H1 (cell line): ENCODE measurements around the gene CADPS. TPM values are rescaled to one million over a fixed set of nuclear protein-coding genes. Genes with fewer than 3 reads are reported as not detected.

Source experiments
- CTCF ChIA-PET: fragments of 300-600 bp; sonication (Branson Sonifier 250); formaldehyde crosslinking; loops from one replicate; lab custom pipeline; 2021; ENCODE audit not compliant: partially characterized antibody; lab: Charles Lee
- POLR2A ChIA-PET: fragments of 300-600 bp; sonication (Branson Sonifier 250); formaldehyde crosslinking; loops from one replicate; lab custom pipeline; 2021; ENCODE audit warnings: inconsistent platforms; ENCODE audit not compliant: partially characterized antibody; lab: Charles Lee
- DNase-seq, 2 experiments: peaks; one replicate each; pipeline versions ENCODE4 v3.0.0 to v3.0.0-alpha.2; 2010 to 2022; ENCODE audit warnings: low spot score in 2 of 2, low read depth in 1 of 2, mixed read lengths in 1 of 2
- FAIRE-seq: peaks from 2 replicates; lab custom pipeline; 2011; peaks lifted over from hg19 to GRCh38; lab: Jason Lieb, UNC
- H2AFZ ChIP-seq: 2 replicates; pipeline ENCODE4 v1.8.1; 2012; ENCODE audit warnings: low read length, inconsistent platforms
- H2AK5ac ChIP-seq: 2 replicates; pipeline ENCODE4 v1.6.1; 2013; ENCODE audit warnings: low read depth, low read length
- H2BK120ac ChIP-seq: replicated peaks from 2 replicates; pipeline ENCODE3; 2013; ENCODE audit warnings: low read depth, low read length, inconsistent platforms
- H2BK12ac ChIP-seq: 2 replicates; pipeline ENCODE4 v1.6.1; 2013; ENCODE audit warnings: low read depth, low read length
- H2BK15ac ChIP-seq: 2 replicates; pipeline ENCODE4 v1.6.1; 2013; ENCODE audit warnings: low read length
- H2BK20ac ChIP-seq: 2 replicates; pipeline ENCODE4 v1.6.1; 2013; ENCODE audit warnings: low read length
- H2BK5ac ChIP-seq: 2 replicates; pipeline ENCODE4 v1.6.1; 2013; ENCODE audit warnings: low read depth, low read length
- H3K14ac ChIP-seq: 2 replicates; pipeline ENCODE4 v1.6.1; 2013; ENCODE audit warnings: inconsistent platforms; ENCODE audit not compliant: insufficient read length
- H3K18ac ChIP-seq: 2 replicates; pipeline ENCODE4 v1.6.1; 2013; ENCODE audit warnings: low read length; ENCODE audit errors: extremely low read depth
- H3K23ac ChIP-seq: 2 replicates; pipeline ENCODE4 v1.6.1; 2013; ENCODE audit warnings: inconsistent platforms; ENCODE audit not compliant: insufficient read length
- H3K23me2 ChIP-seq: 2 replicates; pipeline ENCODE4 v1.6.1; 2013; ENCODE audit warnings: low read depth, low read length
- H3K27ac ChIP-seq: 2 replicates; pipeline ENCODE4 v1.6.1; 2011; ENCODE audit warnings: low read depth, low read length, inconsistent platforms
- H3K27me3 ChIP-seq, 4 experiments: replicated peaks in 1 of 4; 1 replicate in 1 of 4; 2 replicates in 3 of 4; pipeline versions ENCODE4 v1.6.1 to v1.8.1; 2011 to 2013; ENCODE audit warnings: low read length in 3 of 4, mild to moderate bottlenecking in 3 of 4, inconsistent platforms in 2 of 4, mixed read lengths in 2 of 4, moderate library complexity in 1 of 4; ENCODE audit not compliant: control insufficient read depth in 3 of 4, insufficient read depth in 3 of 4; ENCODE audit errors: extremely low read depth in 1 of 4
- H3K36me3 ChIP-seq, 4 experiments: 2 replicates each; pipeline versions ENCODE4 v1.6.1 to v1.8.1; 2011 to 2013; ENCODE audit warnings: mild to moderate bottlenecking in 4 of 4, low read length in 3 of 4, moderate library complexity in 2 of 4, control low read depth in 1 of 4, inconsistent platforms in 1 of 4; ENCODE audit not compliant: insufficient read depth in 4 of 4, control insufficient read depth in 2 of 4
- H3K4ac ChIP-seq: replicated peaks from 2 replicates; pipeline ENCODE3; 2013; ENCODE audit warnings: low read length, low read depth, mixed read lengths, inconsistent platforms; ENCODE audit not compliant: insufficient read length
- H3K4me1 ChIP-seq, 4 experiments: replicated peaks in 1 of 4; 1 replicate in 1 of 4; 2 replicates in 3 of 4; pipeline versions ENCODE4 v1.6.1 to v1.8.1; 2011 to 2013; ENCODE audit warnings: low read length in 3 of 4, inconsistent platforms in 2 of 4, mixed read lengths in 1 of 4; ENCODE audit not compliant: insufficient read depth in 4 of 4, control insufficient read depth in 3 of 4
- H3K4me2 ChIP-seq, 2 experiments: 2 replicates each; pipeline versions ENCODE4 v1.6.1 to v1.8.1; 2011 to 2013; ENCODE audit warnings: low read depth in 2 of 2, low read length in 2 of 2, control low read depth in 1 of 2, inconsistent platforms in 1 of 2, mild to moderate bottlenecking in 1 of 2; ENCODE audit not compliant: insufficient read depth in 1 of 2
- H3K4me3 ChIP-seq, 4 experiments: fragments of 200-600, 300-600 bp in 1 of 4; sonication (generic), shearing (Covaris generic), sonication (Bioruptor Twin) in 1 of 4; 2 replicates each; pipeline versions ENCODE4 v1.5.1 to v1.8.1; 2011 to 2016; ENCODE audit warnings: low read length in 4 of 4, low read depth in 3 of 4, control low read depth in 2 of 4, inconsistent platforms in 2 of 4, mild to moderate bottlenecking in 2 of 4, mixed read lengths in 1 of 4, moderate library complexity in 1 of 4; ENCODE audit not compliant: insufficient read depth in 2 of 4; ENCODE audit errors: extremely low read depth in 1 of 4
- H3K56ac ChIP-seq: replicated peaks from 2 replicates; pipeline ENCODE3; 2013; ENCODE audit warnings: low read depth, mild to moderate bottlenecking, mixed read lengths, low read length, inconsistent platforms; ENCODE audit not compliant: insufficient read length
- H3K79me1 ChIP-seq: 2 replicates; pipeline ENCODE4 v1.6.1; 2013; ENCODE audit warnings: low read depth, low read length, control low read depth
- H3K79me2 ChIP-seq, 2 experiments: 2 replicates each; pipeline versions ENCODE4 v1.6.1 to v1.8.1; 2012 to 2013; ENCODE audit warnings: low read length in 2 of 2, mild to moderate bottlenecking in 2 of 2, inconsistent platforms in 1 of 2; ENCODE audit not compliant: insufficient read depth in 2 of 2, control insufficient read depth in 1 of 2
- H3K9ac ChIP-seq, 4 experiments: replicated peaks in 1 of 4; 1 replicate in 1 of 4; 2 replicates in 3 of 4; pipeline versions ENCODE4 v1.6.1 to v1.8.1; 2011 to 2013; ENCODE audit warnings: low read depth in 3 of 4, low read length in 3 of 4, control low read depth in 2 of 4, mild to moderate bottlenecking in 2 of 4, moderate library complexity in 2 of 4, inconsistent platforms in 1 of 4; ENCODE audit errors: extremely low read depth in 1 of 4
- H3K9me3 ChIP-seq, 2 experiments: 2 replicates each; pipeline versions ENCODE4 v1.6.1 to v1.8.1; 2012 to 2013; ENCODE audit warnings: mild to moderate bottlenecking in 2 of 2, moderate library complexity in 2 of 2, control low read depth in 1 of 2, inconsistent platforms in 1 of 2, low read depth in 1 of 2, low read length in 1 of 2, mixed read lengths in 1 of 2; ENCODE audit not compliant: insufficient read depth in 2 of 2
- H4K20me1 ChIP-seq, 2 experiments: replicated peaks in 1 of 2; 2 replicates each; pipeline versions ENCODE3 to v1.8.1; 2011 to 2013; ENCODE audit warnings: inconsistent platforms in 2 of 2, low read length in 2 of 2, mild to moderate bottlenecking in 1 of 2; ENCODE audit not compliant: insufficient read depth in 2 of 2, control insufficient read depth in 1 of 2
- H4K5ac ChIP-seq: 2 replicates; pipeline ENCODE4 v1.6.1; 2013; ENCODE audit warnings: low read length, low read depth, mixed read lengths, inconsistent platforms; ENCODE audit not compliant: insufficient read length
- H4K8ac ChIP-seq: 2 replicates; pipeline ENCODE4 v1.8.0; 2013; ENCODE audit warnings: mild to moderate bottlenecking, moderate library complexity, low read length, inconsistent platforms; ENCODE audit not compliant: insufficient read depth; ENCODE audit errors: extremely low read depth
- H4K91ac ChIP-seq: replicated peaks from 2 replicates; pipeline ENCODE3; 2013; ENCODE audit warnings: low read length, mixed read lengths, inconsistent platforms; ENCODE audit not compliant: insufficient read length
- GABPA ChIP-seq: IDR thresholded peaks from 2 replicates; pipeline ENCODE4 v1.6.1; 2011; ENCODE audit warnings: mild to moderate bottlenecking, low read length, moderate library complexity, borderline replicate concordance; ENCODE audit not compliant: insufficient read depth
- PHF8 ChIP-seq: fragments of 200-600 bp; sonication (generic); conservative IDR thresholded peaks from 2 replicates; pipeline ENCODE4 v1.7.1; 2012; ENCODE audit warnings: low read depth, mild to moderate bottlenecking, inconsistent platforms, low read length, moderate library complexity
- POLR2AphosphoS5 ChIP-seq: IDR thresholded peaks from 2 replicates; pipeline ENCODE4 v1.6.1; 2011; ENCODE audit warnings: low read depth, low read length
- POU5F1 ChIP-seq: IDR thresholded peaks from 2 replicates; pipeline ENCODE4 v1.6.1; 2011; ENCODE audit warnings: low read depth, mild to moderate bottlenecking, low read length, moderate library complexity
- RNF2 ChIP-seq: fragments of 200-900, 300-1000 bp; sonication (generic); IDR thresholded peaks from 2 replicates; pipeline ENCODE4 v1.7.1; 2016; ENCODE audit warnings: borderline replicate concordance, low read depth, mild to moderate bottlenecking, antibody characterized with exemption, low read length; ENCODE audit not compliant: poor library complexity, severe bottlenecking; ENCODE audit errors: missing control alignments
- WGBS, 2 experiments: shearing (Covaris generic) in 1 of 2; methylation state at CpG; one replicate each; pipeline versions ENCODE4 v1.1.6 to v1.1.7; 2013 to 2015; ENCODE audit warnings: low lambda C conversion rate in 2 of 2, mixed read lengths in 2 of 2, inconsistent platforms in 1 of 2, low coverage in 1 of 2, missing lambda C conversion rate in 1 of 2; ENCODE audit not compliant: insufficient replicate concordance in 2 of 2, insufficient coverage in 1 of 2, insufficient read length in 1 of 2; ENCODE audit errors: extremely low coverage in 1 of 2, missing lambda C conversion rate in 1 of 2; 5-methylcytosine and 5-hydroxymethylcytosine counted together
- polyA plus RNA-seq, 7 experiments: library from polyadenylated mRNA; depleted of rRNA in 3 of 7; stranded (reverse) in 5 of 7; unstranded in 2 of 7; fragments of >200 nt in 5 of 7; fragments of 200-250 nt in 2 of 7; gene quantifications; 1 replicate in 5 of 7; 2 replicates in 1 of 7; 4 replicates in 1 of 7; pipeline versions ENCODE4 v1.2.1 to v1.2.3, GENCODE V29; 2011 to 2013; ENCODE audit warnings: missing spikeins in 2 of 7, mixed read lengths in 2 of 7
- total RNA-seq: library from RNA; stranded (reverse); fragmentation: NEBNext Ultra II Directional; extraction: Animal tissue kit (Norgen Biotek cat#: 25700); gene quantifications from 2 replicates; pipeline ENCODE4 v1.2.1, GENCODE V29; 2021

CADPS gene
- total and polyA plus RNA-seq, 2 of the 8 experiments (the other 6 are each of a cell fraction or from before 2014, with no cell fraction given): 7.1 to 10.2 TPM

DNA sequence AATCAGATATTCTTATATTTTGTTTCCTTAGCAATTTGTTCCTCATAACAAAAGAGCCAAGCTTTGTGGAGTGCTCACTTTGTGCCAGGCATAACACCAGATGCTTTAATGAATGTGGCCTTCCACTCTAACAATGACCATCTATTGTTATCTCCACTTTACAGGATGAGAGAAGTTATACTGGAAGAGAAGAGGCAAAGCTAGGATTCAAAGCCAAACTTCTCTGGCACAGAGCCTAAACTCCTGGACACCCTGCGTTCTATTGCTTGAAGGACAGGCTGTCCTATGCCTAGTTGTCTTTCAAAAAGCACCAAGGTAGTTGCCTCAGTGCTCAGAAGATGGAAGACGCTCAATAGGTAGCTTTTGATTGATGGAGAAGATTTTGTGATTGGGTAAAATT, 378.7 kb downstream of the CADPS start:
- CTCF ChIA-PET: interaction anchor here (1.6 to 4.0 kb wide), 6 partner anchors 8 to 64 kb away, joined by 4 to 39 read pairs (median 6); no protein-coding TSS in a partner anchor
- no peak for FAIRE-seq

More for the DNA sequence above, 378.7 kb downstream of the CADPS start:
- Histone ChIP-seq H3K9ac (no peak overlapping the region), H3K23me2 (no peaks in the 10 kb centered on the region), H2BK120ac (no peak overlapping the region), H3K27ac (no peak overlapping the region), H3K9me3 (no peaks in the 10 kb centered on the region), H4K5ac (no peak overlapping the region), H2BK15ac (no peak overlapping the region), H4K8ac (no peak overlapping the region), H3K23ac (no peak overlapping the region), H2AFZ (no peak overlapping the region), H3K4me1 (no peaks in the 10 kb centered on the region), H3K27me3 (no peaks in the 10 kb centered on the region), H3K36me3 (no peaks in the 10 kb centered on the region), H3K14ac (no peak overlapping the region), H3K56ac (no peak overlapping the region), H2BK20ac (no peak overlapping the region), H3K79me2 (no peaks in the 10 kb centered on the region), H3K4me2 (no peak overlapping the region), H3K4ac (no peak overlapping the region), H3K18ac (no peak overlapping the region), H2AK5ac (no peak overlapping the region), H4K91ac (no peak overlapping the region), H3K4me3 (no peak overlapping the region), H2BK5ac (no peak overlapping the region), H2BK12ac (no peak overlapping the region), H3K79me1 (no peaks in the 10 kb centered on the region), H4K20me1 (no peaks in the 10 kb centered on the region)
- no peak for TF ChIP-seq POU5F1
- TF ChIP-seq POLR2AphosphoS5: no peak
- TF ChIP-seq GABPA: no peak
- no peak for TF ChIP-seq RNF2
- TF ChIP-seq PHF8: no peak
- 97% methylated on average over 2 of the region's 2 CpGs; no CpG with 5 or more reads in 1 of the 2 experiments for WGBS, 2 experiments
- POLR2A ChIA-PET: no interaction called here
- no peak for DNase-seq
